ENCODE measurements around the gene PARP11.

- TF ChIP-seq CTCF (IDR thresholded peaks at IDR 0.05; ENCODE audit: poor library complexity) (no peak), EZH2 (IDR thresholded peaks at IDR 0.05; ENCODE audit: borderline replicate concordance) (no peak), EZH2phosphoT487 (IDR thresholded peaks at IDR 0.05; ENCODE audit: low read depth, severe bottlenecking, unreplicated experiment) (no peak)
Observed at GRCh38 chr12:3828888-3829287, 44.3 kb downstream of the PARP11 start.

All from hepatocyte (in vitro differentiated cells).